Measurements from ENCODE around the gene ADSS1. TPM values are rescaled to one million over a fixed set of nuclear protein-coding genes. Genes with fewer than 3 reads are reported as not detected.

ADSS1 gene
- polyA plus RNA-seq, 1 donor (not counting 4 experiments of a cell fraction or from before 2014, with no cell fraction given): 1.7 TPM

DNA sequence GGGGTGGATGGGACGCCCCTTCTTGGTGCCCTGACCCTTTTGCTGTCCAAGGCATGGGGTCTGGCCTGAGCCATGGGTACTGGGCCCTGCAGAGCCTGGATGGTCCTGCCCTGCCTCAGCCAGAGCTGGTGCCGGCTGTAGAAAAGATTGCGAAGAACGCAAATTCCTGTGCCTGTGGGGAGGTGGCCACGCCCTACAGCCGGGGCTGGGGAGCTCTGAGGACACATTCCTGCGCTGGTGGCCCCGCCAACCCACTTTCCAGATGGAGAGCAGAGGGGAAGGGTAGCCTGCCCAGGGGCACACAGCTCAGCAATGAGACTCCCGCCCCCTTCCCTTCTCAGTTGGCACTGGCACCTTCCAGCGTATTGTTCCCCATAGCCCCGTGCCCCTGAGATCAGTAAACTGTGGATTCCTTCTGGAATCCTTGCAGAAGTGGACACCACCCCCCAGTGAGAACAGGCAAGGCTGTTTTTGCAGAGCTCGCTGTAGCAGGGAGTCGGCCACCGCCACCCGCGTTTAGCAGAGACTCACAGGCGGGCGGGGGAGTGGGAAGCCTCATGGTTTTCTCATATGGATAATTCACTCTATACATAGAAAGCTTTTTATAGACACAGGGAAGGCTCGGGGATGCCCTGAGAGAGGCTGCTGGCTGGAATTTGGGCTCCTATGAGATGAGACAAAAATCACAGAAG lies 26.0 kb upstream of the ADSS1 start:
- Histone ChIP-seq H3K9me3 (ENCODE audit: control insufficient read depth, low read depth, low read length) (no peaks in the 10 kb centered on the region), H3K27ac (ENCODE audit: control insufficient read depth, insufficient read depth, low read length) (no peak overlapping the region), H3K79me2 (ENCODE audit: control insufficient read depth, insufficient read depth, low read length) (peaks cover 84% of the 10 kb centered on the region), H4K20me1 (ENCODE audit: control insufficient read depth, extremely low read depth, insufficient read depth, low read length) (peaks cover 41% of the 10 kb centered on the region), H3K36me3 (ENCODE audit: control insufficient read depth in 2 of 2, extremely low read depth in 1 of 2, insufficient read depth in 2 of 2, low read length in 2 of 2) (peaks cover 26 to 36% of the 10 kb centered on the region in 2 experiments), H3K4me2 (ENCODE audit: control insufficient read depth, extremely low read depth, insufficient read depth, low read depth, low read length) (no peak overlapping the region), H3K27me3 (ENCODE audit: control insufficient read depth, extremely low read depth, insufficient read depth, low read length) (no peaks in the 10 kb centered on the region), H2AFZ (ENCODE audit: control insufficient read depth, low read length) (no peak overlapping the region), H3K9me1 (ENCODE audit: control insufficient read depth, extremely low read depth, insufficient read depth, low read length) (no peaks in the 10 kb centered on the region), H3K4me3 (ENCODE audit: control insufficient read depth in 2 of 3, extremely low read depth in 1 of 3, insufficient read depth in 2 of 3, low read depth in 1 of 3, low read length in 3 of 3) (no peak overlapping the region), H3K9ac (ENCODE audit: control insufficient read depth, extremely low read depth, insufficient read depth, low read length) (no peak overlapping the region), H3K4me1 (ENCODE audit: control insufficient read depth, extremely low read depth, insufficient read depth, low read length) (peaks cover 42% of the 10 kb centered on the region)
- dilution Hi-C loops (cut with MboI; ENCODE audit: extremely low pct_ligation_motif_present, low sequenced_read_pairs): no loop called here
- no peak for TF ChIP-seq EZH2 (IDR thresholded peaks at IDR 0.05; ENCODE audit: low read length)
- TF ChIP-seq, protein P1, sequence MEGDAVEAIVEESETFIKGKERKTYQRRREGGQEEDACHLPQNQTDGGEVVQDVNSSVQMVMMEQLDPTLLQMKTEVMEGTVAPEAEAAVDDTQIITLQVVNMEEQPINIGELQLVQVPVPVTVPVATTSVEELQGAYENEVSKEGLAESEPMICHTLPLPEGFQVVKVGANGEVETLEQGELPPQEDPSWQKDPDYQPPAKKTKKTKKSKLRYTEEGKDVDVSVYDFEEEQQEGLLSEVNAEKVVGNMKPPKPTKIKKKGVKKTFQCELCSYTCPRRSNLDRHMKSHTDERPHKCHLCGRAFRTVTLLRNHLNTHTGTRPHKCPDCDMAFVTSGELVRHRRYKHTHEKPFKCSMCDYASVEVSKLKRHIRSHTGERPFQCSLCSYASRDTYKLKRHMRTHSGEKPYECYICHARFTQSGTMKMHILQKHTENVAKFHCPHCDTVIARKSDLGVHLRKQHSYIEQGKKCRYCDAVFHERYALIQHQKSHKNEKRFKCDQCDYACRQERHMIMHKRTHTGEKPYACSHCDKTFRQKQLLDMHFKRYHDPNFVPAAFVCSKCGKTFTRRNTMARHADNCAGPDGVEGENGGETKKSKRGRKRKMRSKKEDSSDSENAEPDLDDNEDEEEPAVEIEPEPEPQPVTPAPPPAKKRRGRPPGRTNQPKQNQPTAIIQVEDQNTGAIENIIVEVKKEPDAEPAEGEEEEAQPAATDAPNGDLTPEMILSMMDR (optimal IDR thresholded peaks at IDR 0.05 in 1 of 3, IDR thresholded peaks at IDR 0.05 in 1 of 3, conservative IDR thresholded peaks at IDR 0.05 in 1 of 3; ENCODE audit: extremely low read depth in 1 of 3, insufficient read depth in 2 of 3, low read length in 3 of 3): no peak
- no peak for FAIRE-seq
- no peak for DNase-seq (ENCODE audit: low read depth, low spot score)

DNA sequence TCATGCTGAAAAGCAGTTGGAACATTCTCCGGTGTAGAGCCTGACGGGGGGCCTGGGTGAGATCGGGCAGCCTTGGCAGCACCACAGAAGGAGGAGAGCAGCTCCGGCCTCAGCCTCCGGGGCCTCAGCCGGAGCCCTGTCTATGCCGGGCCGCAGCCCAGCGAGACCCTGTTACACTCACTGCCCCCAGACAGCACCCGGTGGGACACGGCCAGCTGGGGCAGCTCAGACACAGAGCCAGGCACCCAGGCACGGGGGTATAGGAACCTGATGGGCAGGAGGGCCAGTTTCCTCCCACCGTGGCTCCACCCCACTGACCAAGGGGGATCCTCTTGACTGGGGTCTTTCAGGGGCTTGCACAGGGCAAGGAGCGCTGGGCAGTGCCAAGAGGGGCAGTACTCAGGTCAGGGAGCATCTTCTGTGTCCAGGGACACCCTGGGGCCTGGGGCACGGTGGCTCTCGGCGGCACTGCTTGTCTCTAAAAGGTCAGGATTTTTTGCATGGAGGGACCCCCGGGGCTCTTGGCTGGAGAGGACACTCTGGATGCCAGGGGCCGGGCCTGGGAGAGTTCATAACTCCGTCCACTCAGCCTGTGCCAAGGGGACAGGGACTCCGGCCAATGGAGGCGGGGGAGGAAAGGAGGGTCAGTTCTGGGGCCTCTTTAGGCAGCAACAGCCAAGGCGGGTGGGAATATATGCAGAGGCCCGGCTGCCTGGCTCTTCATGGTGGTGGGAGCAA lies 25.2 kb upstream of the ADSS1 start:
- Histone ChIP-seq H3K27me3 (ENCODE audit: control insufficient read depth, extremely low read depth, insufficient read depth, low read length) (no peaks in the 10 kb centered on the region), H3K4me2 (ENCODE audit: control insufficient read depth, extremely low read depth, insufficient read depth, low read depth, low read length) (no peak overlapping the region), H3K36me3 (ENCODE audit: control insufficient read depth in 2 of 2, extremely low read depth in 1 of 2, insufficient read depth in 2 of 2, low read length in 2 of 2) (peaks cover 31 to 43% of the 10 kb centered on the region in 2 experiments), H3K4me1 (ENCODE audit: control insufficient read depth, extremely low read depth, insufficient read depth, low read length) (peaks cover 35% of the 10 kb centered on the region), H3K4me3 (ENCODE audit: control insufficient read depth in 2 of 3, extremely low read depth in 1 of 3, insufficient read depth in 2 of 3, low read depth in 1 of 3, low read length in 3 of 3) (no peak overlapping the region), H3K9me1 (ENCODE audit: control insufficient read depth, extremely low read depth, insufficient read depth, low read length) (no peaks in the 10 kb centered on the region), H4K20me1 (ENCODE audit: control insufficient read depth, extremely low read depth, insufficient read depth, low read length) (peaks cover 34% of the 10 kb centered on the region), H2AFZ (ENCODE audit: control insufficient read depth, low read length) (no peak overlapping the region), H3K9me3 (ENCODE audit: control insufficient read depth, low read depth, low read length) (no peaks in the 10 kb centered on the region), H3K9ac (ENCODE audit: control insufficient read depth, extremely low read depth, insufficient read depth, low read length) (no peak overlapping the region), H3K27ac (ENCODE audit: control insufficient read depth, insufficient read depth, low read length) (no peak overlapping the region), H3K79me2 (ENCODE audit: control insufficient read depth, insufficient read depth, low read length) (peaks cover 76% of the 10 kb centered on the region)
- dilution Hi-C loops (cut with MboI; ENCODE audit: extremely low pct_ligation_motif_present, low sequenced_read_pairs): no loop called here
- DNase-seq (ENCODE audit: low read depth, low spot score): no peak
- no peak for FAIRE-seq
- TF ChIP-seq, protein P1 (optimal IDR thresholded peaks at IDR 0.05 in 1 of 3, IDR thresholded peaks at IDR 0.05 in 1 of 3, conservative IDR thresholded peaks at IDR 0.05 in 1 of 3; ENCODE audit: extremely low read depth in 1 of 3, insufficient read depth in 2 of 3, low read length in 3 of 3): no peak
- TF ChIP-seq EZH2 (IDR thresholded peaks at IDR 0.05; ENCODE audit: low read length): no peak

Measured in keratinocyte (primary cell).